Ectodermal cell (in vitro differentiated cells): ENCODE results near the gene KHDRBS1.
"Not testable (repeated sequence)": the region's sequence is repeated elsewhere in the genome, so short reads cannot be mapped to it uniquely, and the experiment has no call there.

Experiments
- H3K27ac ChIP-seq: 2 replicates; pipeline ENCODE4 v1.7.0; 2013; ENCODE audit warnings: mild to moderate bottlenecking, low read depth, low read length; ENCODE audit not compliant: insufficient read depth, poor library complexity, severe bottlenecking
- H3K27me3 ChIP-seq: 2 replicates; pipeline ENCODE4 v1.7.0; 2013; ENCODE audit warnings: mild to moderate bottlenecking, low read length; ENCODE audit not compliant: insufficient read depth, control insufficient read depth, poor library complexity, severe bottlenecking
- H3K36me3 ChIP-seq: one replicate; pipeline ENCODE4 v1.7.0; 2013; ENCODE audit warnings: low read length; ENCODE audit not compliant: control insufficient read depth, insufficient read depth
- H3K4me1 ChIP-seq: one replicate; pipeline ENCODE4 v1.7.0; 2013; ENCODE audit warnings: low read length; ENCODE audit not compliant: control insufficient read depth, insufficient read depth
- H3K4me3 ChIP-seq: 2 replicates; pipeline ENCODE4 v1.7.0; 2013; ENCODE audit warnings: low read depth, low read length, control low read depth; ENCODE audit not compliant: insufficient read depth
- H3K9me3 ChIP-seq: 2 replicates; pipeline ENCODE4 v1.7.0; 2013; ENCODE audit warnings: mild to moderate bottlenecking, low read length, moderate library complexity; ENCODE audit not compliant: control insufficient read depth
- WGBS, 2 experiments: methylation state at CpG; one replicate each; pipeline ENCODE4 v1.1.7; 2013; ENCODE audit warnings: missing lambda C conversion rate in 2 of 2; 5-methylcytosine and 5-hydroxymethylcytosine counted together

The KHDRBS1 gene

GRCh38 chr1:32074841-32075240 lies 61.2 kb downstream of the KHDRBS1 start:
- no peaks in the 10 kb centered on the region for H3K27me3 ChIP-seq
- H3K27ac ChIP-seq, result no peak overlapping the region
- no peaks in the 10 kb centered on the region for H3K4me1 ChIP-seq
- no peak overlapping the region for H3K4me3 ChIP-seq
- H3K9me3 ChIP-seq, result no peaks in the 10 kb centered on the region
- H3K36me3 ChIP-seq, result peaks cover 34% of the 10 kb centered on the region
- WGBS, 2 experiments, result 96 to 98% methylated on average over 9 of the region's 9 CpGs

- no peaks in the 10 kb centered on the region for H3K9me3 ChIP-seq
- H3K36me3 ChIP-seq, result peaks cover 49% of the 10 kb centered on the region
- no peak overlapping the region for H3K4me3 ChIP-seq
Observed at GRCh38 chr1:32077451-32077850, 63.8 kb downstream of the KHDRBS1 start.

GRCh38 chr1:32082022-32082421 lies 68.4 kb downstream of the KHDRBS1 start:
- Histone ChIP-seq H3K27me3 (no peaks in the 10 kb centered on the region), H3K36me3 (peaks cover 45% of the 10 kb centered on the region), H3K9me3 (no peaks in the 10 kb centered on the region), H3K27ac (no peak overlapping the region), H3K4me1 (no peaks in the 10 kb centered on the region), H3K4me3 (no peak overlapping the region)
- WGBS, 2 experiments, result 92 to 95% methylated on average over 1 of the region's 1 CpG

More at GRCh38 chr1:32077451-32077850, 63.8 kb downstream of the KHDRBS1 start:
- Histone ChIP-seq H3K4me1 (no peaks in the 10 kb centered on the region), H3K27me3 (no peaks in the 10 kb centered on the region), H3K27ac (no peak overlapping the region)
- WGBS, 2 experiments, result 93 to 96% methylated on average over 3 of the region's 3 CpGs

- not testable (repeated sequence) for H3K9me3 ChIP-seq, H3K4me1 ChIP-seq, H3K4me3 ChIP-seq, H3K27ac ChIP-seq, H3K27me3 ChIP-seq
- H3K36me3 ChIP-seq, result peaks cover 24% of the 10 kb centered on the region
- WGBS, 2 experiments, result 84 to 94% methylated on average over 2 of the region's 2 CpGs
Observed at GRCh38 chr1:32086381-32086780, 72.7 kb downstream of the KHDRBS1 start.

- H3K27ac ChIP-seq, result no peak overlapping the region
- no peak overlapping the region for H3K4me3 ChIP-seq
- H3K9me3 ChIP-seq, result no peaks in the 10 kb centered on the region
- H3K4me1 ChIP-seq, result no peaks in the 10 kb centered on the region
- H3K36me3 ChIP-seq, result peaks cover 20% of the 10 kb centered on the region
- 95 to 96% methylated on average over 8 of the region's 8 CpGs for WGBS, 2 experiments
- no peaks in the 10 kb centered on the region for H3K27me3 ChIP-seq
Observed at GRCh38 chr1:32091176-32091575, 77.5 kb downstream of the KHDRBS1 start.

- Histone ChIP-seq H3K9me3 (no peaks in the 10 kb centered on the region), H3K4me3 (no peak overlapping the region), H3K27ac (no peak overlapping the region), H3K4me1 (no peaks in the 10 kb centered on the region), H3K36me3 (peaks cover 24% of the 10 kb centered on the region), H3K27me3 (no peaks in the 10 kb centered on the region)
- 95 to 96% methylated on average over 15 of the region's 15 CpGs for WGBS, 2 experiments
Observed at GRCh38 chr1:32091591-32091990, 77.9 kb downstream of the KHDRBS1 start.
